GDM1 (cell line): Measurements from ENCODE around the gene SH2D1B.
"Not testable (repeated sequence)": the region's sequence is repeated elsewhere in the genome, so short reads cannot be mapped to it uniquely, and the experiment has no call there.

ENCODE experiments used
- DNase-seq: peaks from one replicate; lab custom pipeline; 2025; lab: John Stamatoyannopoulos, UW

SH2D1B gene

GRCh38 chr1:162361349-162361748 is 50.6 kb downstream of the SH2D1B start:
- no peak for DNase-seq

GRCh38 chr1:162360874-162361260 is 51.1 kb downstream of the SH2D1B start:
- DNase-seq: no peak

- no peak for DNase-seq
These were observed 51.6 kb downstream of the SH2D1B start for GRCh38 chr1:162360237-162360873.

GRCh38 chr1:162359523-162360236 is 52.3 kb downstream of the SH2D1B start:
- DNase-seq: no peak

GRCh38 chr1:162358928-162359327 is 53.0 kb downstream of the SH2D1B start:
- no peak for DNase-seq

GRCh38 chr1:162357681-162358266 is 54.2 kb downstream of the SH2D1B start:
- DNase-seq: peak; percentile 29

GRCh38 chr1:162353702-162354101 is 58.2 kb downstream of the SH2D1B start:
- DNase-seq: no peak

GRCh38 chr1:162353078-162353477 is 58.9 kb downstream of the SH2D1B start:
- DNase-seq: no peak

GRCh38 chr1:162351874-162352273 is 60.1 kb downstream of the SH2D1B start:
- DNase-seq: not testable (repeated sequence)

- no peak for DNase-seq
These were observed 60.6 kb downstream of the SH2D1B start for GRCh38 chr1:162351246-162351842.

GRCh38 chr1:162349635-162350330 is 62.2 kb downstream of the SH2D1B start:
- DNase-seq: no peak

- DNase-seq: no peak
These were observed 64.7 kb downstream of the SH2D1B start for GRCh38 chr1:162347281-162347680.
